Stimulated activated naive CD4-positive, alpha-beta T cell treated with Interleukin-2 at 50 U/mL for 16 hours (primary cell): Measurements from ENCODE around the gene MGAT4B.
A peak's percentile ranks its signal among the peaks of the same experiment; 100 is the strongest.
"Not testable (repeated sequence)": the region's sequence is repeated elsewhere in the genome, so short reads cannot be mapped to it uniquely, and the experiment has no call there.

ENCODE experiments used
- DNase-seq: peaks from one replicate; lab custom pipeline; 2025; lab: John Stamatoyannopoulos, UW

MGAT4B gene

DNA sequence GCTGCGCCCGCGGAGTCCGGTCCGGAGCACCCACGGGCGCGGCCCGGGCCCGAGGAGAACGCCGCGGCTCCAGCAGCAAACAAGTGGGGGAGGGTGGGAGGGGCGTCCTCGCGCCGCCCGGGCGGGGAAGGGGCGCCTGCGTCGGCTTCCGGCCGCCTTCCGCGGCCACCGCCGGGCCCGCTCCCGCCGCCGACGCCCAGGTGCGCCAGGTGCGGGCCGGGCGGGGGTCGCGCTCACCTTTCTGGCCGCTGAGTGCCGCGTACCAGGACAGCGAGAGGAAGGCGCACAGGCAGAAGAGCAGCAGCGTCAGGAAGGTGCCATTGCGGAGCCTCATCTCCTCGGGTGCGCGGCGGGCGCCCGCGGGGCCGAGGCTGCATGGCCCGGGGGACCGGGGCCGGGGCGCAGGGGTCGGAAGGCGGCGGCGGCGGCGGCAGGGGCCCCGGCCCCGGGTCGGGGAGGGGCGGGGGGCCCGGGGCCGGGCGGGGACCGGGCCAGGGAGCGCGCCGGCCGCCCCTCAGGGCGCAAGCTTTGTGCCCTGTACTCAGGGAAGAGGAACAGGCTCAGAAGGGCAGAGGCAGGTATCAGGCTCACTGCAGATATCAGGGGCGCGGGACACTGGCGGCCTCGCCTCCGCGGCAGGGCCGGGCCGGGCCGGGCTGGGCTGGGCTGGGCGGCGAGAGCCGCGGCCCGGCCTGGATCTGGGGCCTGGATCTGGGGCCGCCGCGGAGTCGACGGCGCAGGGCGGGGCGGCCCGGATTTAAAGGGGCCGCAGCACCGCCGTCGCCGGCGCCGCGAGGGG lies at the start of gene MGAT4B:
Gene MGAT4B (minus strand): TSS at position 617 of the 799 bp plus-strand sequence. CDS start 283 bp downstream, at position 334.
- peak; percentile 48 for DNase-seq

DNA sequence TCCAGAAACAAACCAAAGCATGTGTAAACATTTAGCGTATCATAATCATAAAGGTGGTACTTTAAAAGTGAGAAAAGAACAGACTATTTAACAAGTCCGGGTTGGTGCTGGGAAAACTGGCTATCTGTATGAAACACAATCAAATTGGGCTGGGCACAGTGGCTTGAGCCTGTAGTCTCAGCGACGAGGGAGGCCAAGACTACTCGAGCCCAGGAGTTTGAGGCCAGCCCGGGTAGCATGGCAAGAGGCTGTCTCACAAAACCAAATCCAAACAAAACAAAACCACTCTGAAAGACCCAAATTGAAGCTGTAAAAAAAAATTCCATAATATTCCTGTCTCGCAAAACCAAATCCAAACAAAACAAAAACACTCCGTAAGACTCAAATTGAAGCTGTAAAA lies 47.7 kb upstream of the MGAT4B start:
- DNase-seq: no peak

GRCh38 chr5:179852993-179853547 lies 46.4 kb upstream of the MGAT4B start:
- DNase-seq: no peak

- no peak for DNase-seq
These were observed 35.0 kb upstream of the MGAT4B start for GRCh38 chr5:179841621-179842020.

GRCh38 chr5:179840766-179841165 lies 34.1 kb upstream of the MGAT4B start:
- DNase-seq: no peak

DNA sequence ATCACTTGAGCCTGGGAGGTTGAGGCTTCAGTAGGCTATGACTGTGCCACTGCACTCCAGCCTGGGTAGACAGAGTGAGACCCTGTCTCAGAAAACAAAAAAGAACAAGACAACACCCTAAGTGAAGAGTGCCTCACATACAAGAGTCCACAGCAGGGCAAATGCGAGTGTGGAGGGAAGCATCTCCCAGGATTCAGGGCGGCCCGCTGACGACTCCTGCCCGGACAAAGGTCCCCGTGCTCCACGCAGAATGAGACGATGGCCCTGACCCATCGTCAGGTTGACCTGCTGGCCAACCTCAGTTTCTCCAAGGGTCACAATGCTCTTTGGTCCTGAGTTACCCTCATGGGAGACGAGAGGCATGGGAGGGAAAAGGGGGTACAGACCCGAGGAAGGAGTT lies 33.7 kb upstream of the MGAT4B start:
- DNase-seq: no peak

DNA sequence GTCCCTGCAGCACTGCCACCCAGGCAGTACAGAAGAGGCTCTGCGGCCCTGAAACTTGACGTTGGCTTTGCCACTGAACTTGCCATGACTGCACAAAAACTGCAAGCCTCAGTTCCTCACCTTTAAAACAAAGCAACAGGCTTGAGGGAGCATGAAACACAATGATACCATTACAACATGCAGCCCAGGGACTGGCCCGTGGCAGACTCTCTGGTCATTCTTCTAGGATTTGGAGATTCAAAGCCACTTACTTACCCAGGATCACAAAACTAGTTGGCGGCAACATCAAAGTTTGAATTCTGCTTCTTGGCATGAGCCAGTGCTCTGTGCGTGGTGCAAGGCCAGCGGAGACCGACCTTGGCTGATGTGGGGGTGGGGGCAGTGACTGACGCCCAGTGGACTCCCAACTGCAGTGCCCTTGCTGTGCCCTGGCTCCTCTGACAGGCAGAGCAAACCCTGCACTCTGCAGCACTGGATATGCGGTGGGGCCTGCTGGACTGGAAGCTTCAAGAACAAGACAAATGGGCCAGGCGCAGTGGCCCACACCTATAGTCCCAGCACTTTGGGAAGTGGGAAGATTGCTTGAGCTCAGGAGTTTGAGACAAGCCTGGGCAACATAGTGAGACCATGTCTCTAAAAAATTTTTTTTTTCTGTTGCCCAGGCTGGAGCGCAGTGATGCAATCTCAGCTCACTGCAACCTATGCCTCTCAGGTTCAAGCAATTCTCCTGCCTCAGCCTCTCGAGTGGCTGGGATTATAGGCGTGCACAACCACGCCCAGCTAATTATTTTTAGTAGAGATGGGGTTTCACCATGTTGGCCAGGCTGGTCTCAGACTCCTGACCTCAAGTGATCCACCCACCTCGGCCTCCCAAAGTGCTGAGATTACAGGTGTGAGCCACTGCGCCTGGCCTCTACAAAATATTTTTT lies 32.9 kb upstream of the MGAT4B start:
- DNase-seq: no peak

DNA sequence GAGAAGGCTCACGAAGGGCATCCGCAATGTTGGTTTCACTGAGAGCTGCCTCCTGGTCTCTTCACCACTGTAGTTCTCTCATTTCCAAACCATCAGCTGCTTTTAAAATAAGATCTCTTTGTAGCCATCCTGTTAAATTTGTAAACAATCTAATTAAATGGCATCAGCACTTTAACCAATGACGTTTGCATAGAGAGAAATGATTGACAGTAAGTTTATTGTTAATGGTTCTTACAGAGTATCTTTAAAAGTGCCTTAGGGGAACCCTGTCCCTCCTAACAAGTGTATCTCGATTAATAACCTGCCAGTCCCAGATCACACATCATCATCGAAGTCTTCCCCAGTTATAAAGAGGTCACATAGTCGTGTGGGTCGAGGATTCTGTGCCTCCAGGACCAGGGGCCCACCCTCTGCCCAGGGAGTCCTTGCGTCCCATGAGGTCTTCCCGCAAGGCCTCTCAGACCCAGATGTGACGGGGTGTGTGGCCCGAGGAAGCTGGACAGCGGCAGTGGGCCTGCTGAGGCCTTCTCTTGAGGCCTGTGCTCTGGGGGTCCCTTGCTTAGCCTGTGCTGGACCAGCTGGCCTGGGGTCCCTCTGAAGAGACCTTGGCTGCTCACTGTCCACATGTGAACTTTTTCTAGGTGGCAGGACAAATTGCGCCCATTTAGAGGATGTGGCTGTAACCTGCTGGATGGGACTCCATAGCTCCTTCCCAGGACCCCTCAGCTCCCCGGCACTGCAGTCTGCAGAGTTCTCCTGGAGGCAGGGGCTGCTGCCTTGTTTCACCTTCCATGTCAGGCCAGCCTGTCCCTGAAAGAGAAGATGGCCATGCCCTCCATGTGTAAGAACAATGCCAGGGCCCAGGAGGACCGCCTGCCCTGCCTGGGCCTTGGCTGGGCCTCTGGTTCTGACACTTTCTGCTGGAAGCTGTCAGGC lies 30.7 kb upstream of the MGAT4B start:
- no peak for DNase-seq

GRCh38 chr5:179836225-179837019 lies 29.8 kb upstream of the MGAT4B start:
- DNase-seq: peak; percentile 55

GRCh38 chr5:179834871-179835270 lies 28.2 kb upstream of the MGAT4B start:
- DNase-seq: not testable (repeated sequence)

- DNase-seq: no peak
These were observed 27.5 kb upstream of the MGAT4B start for GRCh38 chr5:179834120-179834519.

GRCh38 chr5:179833709-179834070 lies 27.0 kb upstream of the MGAT4B start:
- DNase-seq: no peak

DNA sequence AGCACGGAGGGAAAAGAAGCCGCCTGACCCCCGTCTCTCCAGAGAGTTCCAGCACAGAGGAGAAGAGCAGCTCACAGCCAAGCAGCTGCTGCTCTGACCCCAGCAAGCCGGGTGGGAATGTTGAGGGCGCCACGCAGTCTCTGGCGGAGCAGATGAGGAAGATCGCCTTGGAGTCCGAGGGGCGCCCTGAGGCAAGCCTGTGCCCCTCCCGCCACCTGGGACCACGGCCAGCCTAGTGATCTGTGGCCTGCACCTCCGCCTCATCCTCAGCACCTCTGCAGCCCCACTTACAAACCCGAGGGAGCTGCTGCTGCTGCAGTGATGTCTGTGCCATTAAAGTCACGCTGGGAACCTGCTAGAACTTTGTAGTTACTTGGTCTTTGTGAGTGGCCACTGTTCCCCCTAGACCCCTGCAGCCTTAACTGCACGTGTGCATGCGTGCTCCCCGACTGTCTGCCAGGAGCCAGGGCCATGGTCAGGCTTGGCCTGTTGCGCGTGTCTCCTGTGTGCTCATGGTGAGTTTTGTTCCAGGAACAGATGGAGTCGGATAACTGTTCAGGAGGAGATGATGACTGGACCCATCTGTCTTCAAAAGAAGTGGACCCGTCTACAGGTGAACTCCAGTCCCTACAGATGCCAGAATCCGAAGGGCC lies 26.5 kb upstream of the MGAT4B start:
- DNase-seq: no peak

- DNase-seq: no peak
These were observed 25.5 kb upstream of the MGAT4B start for GRCh38 chr5:179832039-179832745.

- DNase-seq: no peak
These were observed 24.3 kb upstream of the MGAT4B start for GRCh38 chr5:179830818-179831468.

DNA sequence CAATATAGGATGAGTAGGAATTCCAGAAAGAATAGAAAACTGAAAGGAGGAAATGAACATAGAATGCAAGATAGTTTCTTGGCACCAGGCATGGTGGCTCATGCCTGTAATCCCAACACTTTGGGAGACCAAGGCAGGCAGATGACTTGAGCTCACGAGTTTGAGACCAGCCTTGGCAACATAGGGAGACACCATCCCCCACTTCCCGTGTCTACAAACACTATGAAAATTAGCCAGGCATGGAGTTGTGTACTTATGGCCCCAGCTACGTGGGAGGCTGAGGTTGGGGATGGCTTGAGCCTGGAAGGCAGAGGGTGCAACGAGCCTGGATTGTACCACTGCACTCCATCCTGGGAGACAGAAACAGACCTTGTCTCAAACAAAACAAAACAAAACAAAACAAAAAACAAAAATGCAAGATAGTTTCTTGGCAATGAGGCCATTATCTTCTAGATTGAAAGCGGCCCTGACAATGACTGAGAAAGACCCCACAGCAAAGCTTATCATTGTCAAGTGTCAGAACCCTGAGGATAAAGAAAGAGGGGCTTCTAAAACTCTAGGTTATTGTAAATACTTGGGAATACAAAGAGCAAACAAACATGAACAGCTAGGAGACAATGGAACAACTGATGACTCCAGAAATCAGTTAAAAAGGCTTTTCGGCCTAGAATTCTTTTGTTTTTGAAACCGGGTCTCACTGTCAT lies 23.2 kb upstream of the MGAT4B start:
- no peak for DNase-seq

DNA sequence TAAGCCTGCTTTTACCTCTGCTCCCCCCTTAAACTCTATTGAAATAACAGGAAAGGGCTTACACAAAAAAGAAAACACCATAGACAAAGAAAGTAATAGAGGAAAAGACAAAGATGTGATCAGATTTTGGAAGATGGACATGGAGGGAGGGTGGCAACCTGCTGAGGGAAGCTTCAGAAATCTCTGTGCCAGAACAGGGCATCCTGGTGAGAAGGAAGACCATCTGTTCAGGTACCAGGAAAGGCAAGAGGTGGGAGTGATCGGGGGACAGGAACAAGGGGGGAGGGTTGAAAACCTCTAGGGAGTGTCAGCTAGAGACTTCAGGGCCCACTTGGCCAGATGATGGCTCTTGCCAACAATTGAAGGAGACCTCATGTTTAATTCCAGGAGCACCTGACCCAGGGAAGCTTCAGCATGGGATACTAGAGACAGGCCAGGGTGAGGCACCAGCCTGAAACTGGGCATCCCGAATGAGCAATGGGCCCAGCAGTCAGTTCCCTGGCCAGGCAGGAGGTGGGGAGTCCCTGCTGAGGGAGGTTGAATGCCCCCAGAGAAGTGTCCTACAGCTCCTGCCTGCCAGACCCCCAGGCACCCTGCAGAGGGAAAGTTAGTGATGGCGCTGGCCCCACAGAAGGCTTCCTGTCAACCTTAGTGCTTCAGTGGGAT lies 22.2 kb upstream of the MGAT4B start:
- no peak for DNase-seq

DNA sequence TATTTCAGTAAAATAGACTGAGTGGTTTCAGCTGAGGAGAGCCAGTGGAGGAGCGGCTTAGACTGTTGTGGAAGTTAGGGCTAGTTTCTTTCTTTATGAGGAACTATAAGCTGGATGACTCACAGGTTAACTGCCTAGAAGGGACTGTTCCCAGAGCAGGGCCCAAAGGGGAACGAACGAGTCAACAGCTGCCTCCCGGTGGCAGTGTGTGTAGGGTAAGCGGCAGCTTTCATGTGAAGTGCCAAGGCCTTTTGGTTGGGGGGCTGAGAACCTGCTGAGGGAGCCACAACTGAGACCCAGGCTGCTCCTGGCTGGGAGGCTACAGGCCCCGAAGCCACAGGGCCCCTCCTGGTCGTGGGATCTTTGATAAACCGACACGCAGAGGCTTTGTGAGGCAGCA lies 21.0 kb upstream of the MGAT4B start:
- DNase-seq: peak; percentile 34
